Brain microvascular endothelial cell (primary cell): ENCODE measurements around the gene ADGRL3.

ENCODE experiments used
- DNase-seq: peaks from one replicate; pipeline ENCODE4 v3.0.0-alpha.2; 2020
- H3K27ac ChIP-seq: fragments of 250-450 bp; sonication (Bioruptor Pico); 2 replicates; pipeline ENCODE4 v1.5.1; 2020; ENCODE audit warnings: mild to moderate bottlenecking, moderate library complexity
- H3K27me3 ChIP-seq: fragments of 250-450 bp; sonication (Bioruptor Pico); replicated peaks from 2 replicates; pipeline ENCODE4 v1.5.1; 2020; ENCODE audit warnings: mild to moderate bottlenecking
- H3K36me3 ChIP-seq: fragments of 250-450 bp; sonication (Bioruptor Pico); replicated peaks from 2 replicates; pipeline ENCODE4 v1.5.1; 2020; ENCODE audit warnings: mild to moderate bottlenecking
- H3K4me3 ChIP-seq: 2 replicates; pipeline ENCODE4 v1.5.1; 2011; ENCODE audit warnings: low read depth, mild to moderate bottlenecking, control low read depth, low read length, moderate library complexity
- in situ Hi-C: cut with HindIII; loops from 2 replicates; pipeline ENCODE4 v1.10.0; 2017; ENCODE audit warnings: low sequenced_read_pairs, low pct_ligation_motif_present
- TF ChIP-seq, protein P1 (sequence below): IDR thresholded peaks from 2 replicates; pipeline ENCODE4 v1.5.1; 2011; ENCODE audit warnings: low read depth, mild to moderate bottlenecking, moderate library complexity, low read length, control low read depth, inconsistent platforms; ENCODE audit errors: missing control alignments

Gene ADGRL3

DNA sequence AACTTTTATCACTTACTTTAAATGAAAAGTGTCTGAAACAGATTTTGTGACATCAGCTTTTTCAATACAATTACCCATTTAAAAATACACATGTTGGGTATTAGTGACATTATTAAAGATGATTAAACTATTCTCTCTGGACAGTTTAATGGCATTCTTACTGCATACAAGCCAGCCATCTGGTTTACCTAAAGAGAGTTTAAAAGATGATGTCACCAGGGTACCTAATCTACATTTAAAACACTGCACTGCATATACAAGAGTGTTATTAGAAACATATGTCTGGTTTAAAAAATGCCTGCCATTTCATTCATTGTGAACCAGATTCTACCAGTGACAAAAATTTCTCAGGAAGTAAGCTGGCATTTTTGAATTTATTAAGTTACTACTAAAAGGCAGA lies 919.1 kb downstream of the ADGRL3 start:
- TF ChIP-seq, protein P1, sequence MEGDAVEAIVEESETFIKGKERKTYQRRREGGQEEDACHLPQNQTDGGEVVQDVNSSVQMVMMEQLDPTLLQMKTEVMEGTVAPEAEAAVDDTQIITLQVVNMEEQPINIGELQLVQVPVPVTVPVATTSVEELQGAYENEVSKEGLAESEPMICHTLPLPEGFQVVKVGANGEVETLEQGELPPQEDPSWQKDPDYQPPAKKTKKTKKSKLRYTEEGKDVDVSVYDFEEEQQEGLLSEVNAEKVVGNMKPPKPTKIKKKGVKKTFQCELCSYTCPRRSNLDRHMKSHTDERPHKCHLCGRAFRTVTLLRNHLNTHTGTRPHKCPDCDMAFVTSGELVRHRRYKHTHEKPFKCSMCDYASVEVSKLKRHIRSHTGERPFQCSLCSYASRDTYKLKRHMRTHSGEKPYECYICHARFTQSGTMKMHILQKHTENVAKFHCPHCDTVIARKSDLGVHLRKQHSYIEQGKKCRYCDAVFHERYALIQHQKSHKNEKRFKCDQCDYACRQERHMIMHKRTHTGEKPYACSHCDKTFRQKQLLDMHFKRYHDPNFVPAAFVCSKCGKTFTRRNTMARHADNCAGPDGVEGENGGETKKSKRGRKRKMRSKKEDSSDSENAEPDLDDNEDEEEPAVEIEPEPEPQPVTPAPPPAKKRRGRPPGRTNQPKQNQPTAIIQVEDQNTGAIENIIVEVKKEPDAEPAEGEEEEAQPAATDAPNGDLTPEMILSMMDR: no peak
- no peak overlapping the region for H3K4me3 ChIP-seq
- no peak overlapping the region for H3K27ac ChIP-seq
- no peaks in the 10 kb centered on the region for H3K36me3 ChIP-seq
- no peak for DNase-seq
- no peaks in the 10 kb centered on the region for H3K27me3 ChIP-seq
- in situ Hi-C loops: no loop called here

DNA sequence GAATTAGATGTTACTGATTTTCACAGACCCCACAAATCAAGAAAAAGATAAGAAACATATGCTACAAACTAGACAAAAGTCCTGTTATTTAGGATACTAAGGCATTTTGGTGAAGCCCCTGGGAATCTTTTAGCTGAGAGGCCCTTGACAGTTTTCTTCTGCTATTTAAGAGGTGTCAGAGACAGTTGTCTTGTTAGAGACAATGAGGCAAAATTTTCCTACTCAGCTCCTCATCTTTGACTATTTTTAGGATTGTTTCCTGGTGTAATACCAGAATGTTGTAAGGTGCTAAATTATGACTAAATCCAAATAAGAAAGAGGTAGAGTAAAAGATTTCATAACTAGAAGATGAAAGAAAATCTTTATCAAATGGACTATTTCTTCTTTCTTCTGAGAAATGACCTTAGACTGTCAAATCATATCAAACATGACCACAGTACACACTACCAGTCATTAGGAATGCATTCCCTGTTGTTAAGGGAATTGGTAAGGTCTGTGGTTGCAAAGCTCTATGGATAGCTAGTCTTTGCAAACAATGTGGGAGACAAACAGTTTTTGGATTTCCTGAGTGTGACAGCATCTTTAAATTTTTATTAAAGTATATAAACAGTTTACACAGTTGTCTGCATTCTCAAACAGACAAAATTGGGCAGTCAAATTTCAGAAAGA lies 926.1 kb downstream of the ADGRL3 start:
- Histone ChIP-seq H3K36me3 (no peaks in the 10 kb centered on the region), H3K27me3 (no peaks in the 10 kb centered on the region), H3K4me3 (no peak overlapping the region), H3K27ac (no peak overlapping the region)
- no peak for DNase-seq
- TF ChIP-seq, protein P1: no peak
- in situ Hi-C loops: no loop called here
